Heart left ventricle (tissue), 16 donors: ENCODE measurements around the gene TBX4. TPM values are rescaled to one million over a fixed set of nuclear protein-coding genes. Genes with fewer than 3 reads are reported as not detected.

Experiments
- ATAC-seq, 4 donors: fragments of 200-7000 bp; cut with Tn5 transposase; one replicate each; pipeline ENCODE4 v1.9.1; 2020 to 2022; ENCODE audit warnings: moderate library complexity in 4 of 4, mild to moderate bottlenecking in 3 of 4, moderate number of reproducible peaks in 1 of 4
- DNase-seq, 5 donors: peaks; one replicate each; pipeline ENCODE4 v3.0.0-alpha.2; 2020
- H3K27ac ChIP-seq, 12 donors: fragments of 200-600 bp; sonication (generic) in 4 of 12; one replicate each; pipeline versions ENCODE4 v1.5.0 to v1.8.0; 2016 to 2022; ENCODE audit warnings: mild to moderate bottlenecking in 2 of 12
- H3K27me3 ChIP-seq, 9 donors: fragments of 200-600 bp; sonication (generic) in 2 of 9; one replicate each; pipeline versions ENCODE4 v1.5.1 to v1.8.0; 2016 to 2022; ENCODE audit warnings: mild to moderate bottlenecking in 3 of 9
- H3K36me3 ChIP-seq, 9 donors: fragments of 200-600 bp; sonication (generic) in 2 of 9; one replicate each; pipeline versions ENCODE4 v1.5.0 to v1.8.0; 2018 to 2022; ENCODE audit warnings: mild to moderate bottlenecking in 2 of 9
- H3K4me1 ChIP-seq, 12 donors: fragments of 200-600 bp; sonication (generic) in 4 of 12; one replicate each; pipeline versions ENCODE4 v1.5.0 to v1.8.0; 2016 to 2022; ENCODE audit warnings: mild to moderate bottlenecking in 3 of 12
- H3K4me3 ChIP-seq, 12 donors: fragments of 200-600 bp; sonication (generic) in 4 of 12; one replicate each; pipeline versions ENCODE4 v1.5.0 to v1.8.0; 2017 to 2022; ENCODE audit warnings: mild to moderate bottlenecking in 9 of 12, moderate library complexity in 4 of 12
- H3K9me3 ChIP-seq, 12 donors: fragments of 200-600 bp; sonication (generic) in 4 of 12; one replicate each; pipeline versions ENCODE4 v1.5.0 to v1.8.0; 2016 to 2022; ENCODE audit warnings: mild to moderate bottlenecking in 1 of 12
- CTCF ChIP-seq, 12 donors: fragments of 200-600 bp; sonication (generic) in 4 of 12; IDR thresholded peaks; one replicate each; pipeline versions ENCODE4 v1.5.0 to v1.8.0; 2018 to 2022; ENCODE audit warnings: antibody characterized with exemption in 12 of 12, mild to moderate bottlenecking in 5 of 12
- POLR2A ChIP-seq, 2 donors: fragments of 450-650 bp; IDR thresholded peaks; one replicate each; pipeline ENCODE4 v1.6.1; 2017; ENCODE audit warnings: antibody characterized with exemption in 2 of 2, mild to moderate bottlenecking in 2 of 2, moderate library complexity in 2 of 2
- WGBS, 4 donors: extraction: QIAGEN DNeasy Blood & Tissue Kit in 2 of 4; methylation state at CpG; one replicate each; pipeline versions ENCODE4 v1.1.5 to v1.1.7; 2013 to 2018; 5-methylcytosine and 5-hydroxymethylcytosine counted together
- intact Hi-C, 10 donors: fragments of 100-400 bp; cut with DNase I; formaldehyde crosslinking; loops; one replicate each; pipeline versions ENCODE4 v1.11.1 to v1.14.2; 2022
- polyA plus RNA-seq, 2 donors: library from polyadenylated mRNA; stranded (reverse); fragments of 200-250 nt; gene quantifications; one replicate each; pipeline ENCODE4 v1.2.3, GENCODE V29; 2013
- total RNA-seq, 9 donors: library from RNA; depleted of rRNA in 2 of 9; stranded (reverse); fragments of >200 nt in 2 of 9; fragmentation: NEBNext Ultra II Directional in 3 of 9; extraction: Animal tissue kit (Norgen Biotek cat#: 25700) in 3 of 9; gene quantifications; one replicate each; pipeline versions ENCODE4 v1.1.0 to v1.2.4, GENCODE V29; 2016 to 2023
- donor health status: ischemic (EF 13 %, LVEDD 7.1; RV severe dilation, severe dysfunction).
- donor health status: healthy with polysubstance abuse.
- donor health status: DM: no; HTN: yes; CAD: no.
- donor health status: DM: no; HTN: no; CAD: no.
- donor health status: ischemic (EF 25% LVEDD 6.9; RV normal size, moderate dysfunction).
- donor health status: ischemic (EF 25% LVEDD 5.7; RV mildly dilated, moderate dysfunction).
- donor health status: healthy.
- donor health status: DM: yes; HTN: yes; CAD: no.
- donor health status: ischemic (EF 35%, LVEDD 5.7; RV mildly dilated, moderate dysfunction).
- donor health status: nonischemic (EF 11% LVEDD 7.7; RV severe dilation, severe dysfunction).
- donor health status: DM: yes; HTN: yes; CAD: no.
- donor health status: PGD.
- donor health status: ischemic (EF 29% LVEDD 5.4; RV normal size, mild dysfunction).
- donor health status: nonischemic (EF 23%, LVEDD 6.1; RV moderate dilation, normal function).

The TBX4 gene
- total and polyA plus RNA-seq, 11 donors: 0.07 to 0.29 (median 0.10) TPM; not detected in 7

DNA sequence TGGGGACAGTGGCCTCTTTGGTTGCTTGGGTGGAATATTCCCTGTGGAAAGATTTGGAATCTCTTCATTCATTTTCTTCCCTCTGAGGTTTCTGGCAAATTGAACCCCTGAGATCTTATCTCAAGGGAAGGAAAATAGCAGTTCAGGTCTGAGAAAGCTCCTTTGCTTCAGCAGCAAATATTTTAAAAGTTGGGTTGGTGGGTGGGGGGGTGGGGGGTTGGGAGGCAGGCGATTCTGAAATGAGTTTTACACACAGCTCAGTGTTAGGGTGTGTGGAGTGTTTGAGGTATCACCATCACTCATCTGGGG, 45.7 kb upstream of the TBX4 start:
- 46 to 88% (median 64%) methylated on average over 1 of the region's 1 CpG for WGBS, 4 donors
- intact Hi-C loops: loop anchor here in 6 of 10 donors (5.0 to 10.0 kb wide), 4 partner anchors 272 to 684 kb away; no protein-coding TSS in a partner anchor
- ATAC-seq: no peak
- H3K27ac ChIP-seq: peak overlapping the region in 7 of 12 donors; percentile 54 to 88 (median 78)
- no peaks in the 10 kb centered on the region for H3K9me3 ChIP-seq
- peaks cover 0 to 32% (median 0%) of the 10 kb centered on the region in 9 donors for H3K36me3 ChIP-seq
- peaks cover 25 to 95% (median 57%) of the 10 kb centered on the region in 9 donors for H3K27me3 ChIP-seq
- peaks cover 0 to 62% (median 26%) of the 10 kb centered on the region in 12 donors for H3K4me1 ChIP-seq
- no peak for TF ChIP-seq POLR2A (IDR thresholded peaks at IDR 0.05)
- no peak for TF ChIP-seq CTCF (IDR thresholded peaks at IDR 0.05)
- DNase-seq: no peak
- H3K4me3 ChIP-seq: peak overlapping the region in 10 of 12 donors; percentile 32 to 84 (median 64)

- Histone ChIP-seq H3K27ac (peak overlapping the region in 6 of 12 donors; percentile 38 to 88 (median 66)), H3K9me3 (no peaks in the 10 kb centered on the region), H3K27me3 (peaks cover 25 to 93% (median 50%) of the 10 kb centered on the region in 9 donors), H3K4me3 (peak overlapping the region in 9 of 12 donors; percentile 20 to 84 (median 68)), H3K4me1 (peaks cover 0 to 68% (median 28%) of the 10 kb centered on the region in 12 donors), H3K36me3 (peaks cover 0 to 32% (median 0%) of the 10 kb centered on the region in 9 donors)
- ATAC-seq: no peak
- 54 to 70% (median 62%) methylated on average over 8 of the region's 8 CpGs for WGBS, 4 donors
- DNase-seq: peak in 2 of 5 donors; percentile 6 to 14
- no peak for TF ChIP-seq POLR2A (IDR thresholded peaks at IDR 0.05)
- no peak for TF ChIP-seq CTCF (IDR thresholded peaks at IDR 0.05)
- intact Hi-C loops: loop anchor here in 6 of 10 donors (5.0 to 10.0 kb wide), 4 partner anchors 272 to 685 kb away; no protein-coding TSS in a partner anchor
Observed at GRCh38 chr17:61406971-61407911, 45.0 kb upstream of the TBX4 start.

GRCh38 chr17:61408151-61409041, 43.8 kb upstream of the TBX4 start:
- H3K36me3 ChIP-seq: peaks cover 0 to 32% (median 0%) of the 10 kb centered on the region in 9 donors
- intact Hi-C loops: loop anchor here in 7 of 10 donors (2.0 to 10.0 kb wide), 5 partner anchors 274 to 688 kb away; no protein-coding TSS in a partner anchor
- 58 to 70% (median 66%) methylated on average over 34 to 41 of the region's 41 CpGs for WGBS, 4 donors
- no peaks in the 10 kb centered on the region for H3K9me3 ChIP-seq
- H3K4me1 ChIP-seq: peaks cover 0 to 73% (median 29%) of the 10 kb centered on the region in 12 donors
- no peak for ATAC-seq
- DNase-seq: peak in 4 of 5 donors; percentile 9 to 66 (median 22)
- no peak for TF ChIP-seq POLR2A (IDR thresholded peaks at IDR 0.05)
- no peak for TF ChIP-seq CTCF (IDR thresholded peaks at IDR 0.05)
- peaks cover 19 to 93% (median 39%) of the 10 kb centered on the region in 9 donors for H3K27me3 ChIP-seq
- peak overlapping the region in 11 of 12 donors; percentile 20 to 84 (median 67) for H3K4me3 ChIP-seq
- peak overlapping the region in 11 of 12 donors; percentile 1 to 88 (median 53) for H3K27ac ChIP-seq
